ENCODE measurements around the gene DENND2D. TPM values are rescaled to one million over a fixed set of nuclear protein-coding genes. Genes with fewer than 3 reads are reported as not detected.

DENND2D gene
- total RNA-seq, 4 donors from 2014 or later: 1.4 to 16.6 (median 6.4) TPM

DNA sequence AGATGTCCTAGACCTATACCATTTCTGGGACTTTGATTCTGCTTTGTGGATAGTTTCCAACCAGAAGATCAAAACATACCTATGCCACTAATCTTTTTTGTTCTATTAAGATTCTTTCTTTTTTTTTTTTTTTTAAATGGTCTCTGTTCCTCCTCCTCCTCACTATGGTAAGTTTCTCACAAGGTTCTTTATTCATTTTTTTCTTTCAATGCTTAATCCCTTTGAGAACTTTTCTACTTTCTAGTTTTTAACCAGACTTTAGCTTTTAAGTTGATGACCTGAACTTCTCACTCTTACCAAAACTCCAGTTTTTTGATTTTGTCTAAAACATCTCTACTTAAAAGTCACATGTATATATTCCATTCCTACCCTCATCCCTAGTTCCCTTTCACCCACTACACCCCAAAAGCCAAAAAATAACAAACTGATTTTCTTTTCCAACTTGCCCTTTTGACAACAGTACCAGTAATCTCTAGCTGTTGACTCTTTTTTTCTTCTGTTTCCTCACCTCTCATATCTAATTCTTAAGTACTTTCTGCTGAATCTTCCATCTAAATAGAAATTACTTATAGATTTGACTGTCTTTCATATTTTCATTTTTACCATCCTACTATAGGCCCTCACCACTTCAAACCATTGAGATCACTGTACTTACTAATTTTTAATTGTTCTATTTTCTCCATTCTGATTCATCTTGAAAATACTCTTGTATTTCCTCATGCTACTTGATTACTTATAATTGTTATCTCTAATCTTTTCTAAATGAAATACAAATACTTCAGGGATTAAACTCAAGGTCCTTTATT lies 54.3 kb downstream of the DENND2D start:
- Histone ChIP-seq H3K27me3 (no peaks in the 10 kb centered on the region), H3K4me3 (no peak overlapping the region), H3K4me1 (peaks cover 0 to 29% (median 7%) of the 10 kb centered on the region in 3 donors), H3K36me3 (peaks cover 0 to 43% of the 10 kb centered on the region in 2 donors), H3K27ac (no peak overlapping the region), H3K9me3 (no peaks in the 10 kb centered on the region)
- ATAC-seq: no peak
- no peak for TF ChIP-seq POLR2AphosphoS5 (IDR thresholded peaks at IDR 0.05)
- TF ChIP-seq EP300 (IDR thresholded peaks at IDR 0.05): no peak
- TF ChIP-seq, protein P1, sequence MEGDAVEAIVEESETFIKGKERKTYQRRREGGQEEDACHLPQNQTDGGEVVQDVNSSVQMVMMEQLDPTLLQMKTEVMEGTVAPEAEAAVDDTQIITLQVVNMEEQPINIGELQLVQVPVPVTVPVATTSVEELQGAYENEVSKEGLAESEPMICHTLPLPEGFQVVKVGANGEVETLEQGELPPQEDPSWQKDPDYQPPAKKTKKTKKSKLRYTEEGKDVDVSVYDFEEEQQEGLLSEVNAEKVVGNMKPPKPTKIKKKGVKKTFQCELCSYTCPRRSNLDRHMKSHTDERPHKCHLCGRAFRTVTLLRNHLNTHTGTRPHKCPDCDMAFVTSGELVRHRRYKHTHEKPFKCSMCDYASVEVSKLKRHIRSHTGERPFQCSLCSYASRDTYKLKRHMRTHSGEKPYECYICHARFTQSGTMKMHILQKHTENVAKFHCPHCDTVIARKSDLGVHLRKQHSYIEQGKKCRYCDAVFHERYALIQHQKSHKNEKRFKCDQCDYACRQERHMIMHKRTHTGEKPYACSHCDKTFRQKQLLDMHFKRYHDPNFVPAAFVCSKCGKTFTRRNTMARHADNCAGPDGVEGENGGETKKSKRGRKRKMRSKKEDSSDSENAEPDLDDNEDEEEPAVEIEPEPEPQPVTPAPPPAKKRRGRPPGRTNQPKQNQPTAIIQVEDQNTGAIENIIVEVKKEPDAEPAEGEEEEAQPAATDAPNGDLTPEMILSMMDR (IDR thresholded peaks at IDR 0.05): no peak
- TF ChIP-seq POLR2A (IDR thresholded peaks at IDR 0.05): no peak

DNA sequence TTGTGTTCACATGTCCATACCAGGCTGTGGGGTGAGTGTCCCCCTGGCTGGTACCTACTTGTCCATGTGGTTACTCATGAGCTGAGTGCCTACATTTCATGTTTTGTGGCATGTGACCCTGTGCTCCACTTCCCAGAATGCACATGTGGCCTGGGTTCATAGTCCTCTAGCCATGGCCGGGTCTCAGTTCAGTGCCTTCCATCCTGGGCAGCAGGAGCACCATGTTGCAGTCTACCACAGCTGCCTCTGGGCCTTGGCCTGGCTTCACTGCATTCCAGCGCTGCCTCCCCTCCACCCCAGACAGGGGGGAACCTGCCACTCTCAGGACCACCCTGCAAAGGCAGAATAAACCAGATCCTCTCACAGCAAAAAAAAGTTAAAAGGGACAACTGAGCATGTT lies 54.9 kb downstream of the DENND2D start:
- Histone ChIP-seq H3K27me3 (no peaks in the 10 kb centered on the region), H3K4me3 (no peak overlapping the region), H3K27ac (no peak overlapping the region), H3K9me3 (no peaks in the 10 kb centered on the region), H3K4me1 (peaks cover 0 to 35% (median 12%) of the 10 kb centered on the region in 3 donors), H3K36me3 (peaks cover 0 to 37% of the 10 kb centered on the region in 2 donors)
- TF ChIP-seq POLR2AphosphoS5 (IDR thresholded peaks at IDR 0.05) (no peak), POLR2A (IDR thresholded peaks at IDR 0.05) (no peak), EP300 (IDR thresholded peaks at IDR 0.05) (no peak)
- TF ChIP-seq, protein P1 (IDR thresholded peaks at IDR 0.05): no peak
- ATAC-seq: no peak
- WGBS, 2 donors (ENCODE audit: low coverage in 1 of 2): 80% methylated on average over 1 of the region's 2 CpGs; no CpG with 5 or more reads in 1 of the 2 donors

GRCh38 chr1:111142356-111142975 lies 58.0 kb downstream of the DENND2D start:
- H3K9me3 ChIP-seq: no peaks in the 10 kb centered on the region
- H3K4me1 ChIP-seq: peaks cover 0 to 52% (median 16%) of the 10 kb centered on the region in 3 donors
- H3K4me3 ChIP-seq: no peak overlapping the region
- H3K27me3 ChIP-seq: no peaks in the 10 kb centered on the region
- no peak for ATAC-seq
- peaks cover 0 to 10% of the 10 kb centered on the region in 2 donors for H3K36me3 ChIP-seq
- TF ChIP-seq POLR2AphosphoS5 (IDR thresholded peaks at IDR 0.05): no peak
- TF ChIP-seq, protein P1 (IDR thresholded peaks at IDR 0.05): no peak
- TF ChIP-seq POLR2A (IDR thresholded peaks at IDR 0.05): no peak
- TF ChIP-seq EP300 (IDR thresholded peaks at IDR 0.05): no peak
- WGBS, 2 donors (ENCODE audit: low coverage in 1 of 2): 55 to 56% methylated on average over 3 to 5 of the region's 5 CpGs
- H3K27ac ChIP-seq: no peak overlapping the region

GRCh38 chr1:111141245-111142220 lies 58.9 kb downstream of the DENND2D start:
- Histone ChIP-seq H3K4me1 (peaks cover 0 to 49% (median 16%) of the 10 kb centered on the region in 3 donors), H3K36me3 (peaks cover 0 to 18% of the 10 kb centered on the region in 2 donors), H3K9me3 (no peaks in the 10 kb centered on the region), H3K27ac (no peak overlapping the region), H3K4me3 (peak overlapping the region; percentile 81 to 86), H3K27me3 (no peaks in the 10 kb centered on the region)
- TF ChIP-seq POLR2AphosphoS5 (IDR thresholded peaks at IDR 0.05): no peak
- no peak for TF ChIP-seq POLR2A (IDR thresholded peaks at IDR 0.05)
- no peak for ATAC-seq
- WGBS, 2 donors (ENCODE audit: low coverage in 1 of 2): 36 to 46% methylated on average over 5 of the region's 5 CpGs

GRCh38 chr1:111140680-111140967 lies 59.8 kb downstream of the DENND2D start:
- TF ChIP-seq POLR2A (IDR thresholded peaks at IDR 0.05) (no peak), EP300 (IDR thresholded peaks at IDR 0.05) (no peak), POLR2AphosphoS5 (IDR thresholded peaks at IDR 0.05) (no peak)
- TF ChIP-seq, protein P1 (IDR thresholded peaks at IDR 0.05): no peak
- Histone ChIP-seq H3K4me1 (peaks cover 0 to 48% (median 16%) of the 10 kb centered on the region in 3 donors), H3K27ac (peak overlapping the region; percentile 87 to 96 (median 94)), H3K4me3 (peak overlapping the region; percentile 81 to 86), H3K27me3 (no peaks in the 10 kb centered on the region), H3K9me3 (no peaks in the 10 kb centered on the region), H3K36me3 (peaks cover 0 to 23% of the 10 kb centered on the region in 2 donors)
- no peak for ATAC-seq
- WGBS, 2 donors (ENCODE audit: low coverage in 1 of 2): 0 to 1% methylated on average over 5 to 8 of the region's 9 CpGs

Data from gastroesophageal sphincter (tissue), 4 donors.